NB4 (cell line): ENCODE results near the gene POMZP3.
"Not testable (repeated sequence)": the region's sequence is repeated elsewhere in the genome, so short reads cannot be mapped to it uniquely, and the experiment has no call there.

Source experiments
- DNase-seq: peaks from one replicate; pipeline ENCODE4 v3.0.0; 2010; ENCODE audit warnings: low read depth
- H3K4me3 ChIP-seq: one replicate; pipeline ENCODE4 v1.5.1; 2011; ENCODE audit warnings: mild to moderate bottlenecking, low read depth, low read length, moderate library complexity

Gene POMZP3

DNA sequence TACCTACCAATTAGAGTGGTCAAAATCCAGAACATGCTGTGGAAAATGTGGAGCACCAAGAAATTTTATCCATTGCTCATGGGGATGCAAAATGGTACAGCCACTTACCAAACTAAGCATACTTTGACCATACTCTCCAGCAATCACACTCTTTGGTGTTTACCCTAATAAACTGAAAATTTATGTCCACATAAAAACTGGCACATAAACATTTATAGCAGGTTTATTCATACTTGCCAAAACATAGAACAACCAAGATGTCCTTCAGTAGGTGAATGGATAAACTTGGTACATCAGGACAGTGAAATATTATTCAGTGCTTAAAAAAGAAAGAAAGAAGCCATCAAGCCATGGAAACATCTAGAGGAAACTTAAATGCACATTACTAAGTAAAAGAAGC lies 59.3 kb downstream of the POMZP3 start:
- DNase-seq, H3K4me3 ChIP-seq: not testable (repeated sequence)

- not testable (repeated sequence) for DNase-seq
Observed at GRCh38 chr7:76567311-76567710, 59.8 kb downstream of the POMZP3 start.

GRCh38 chr7:76565001-76565400 lies 62.1 kb downstream of the POMZP3 start:
- not testable (repeated sequence) for DNase-seq, H3K4me3 ChIP-seq

More at GRCh38 chr7:76567311-76567710, 59.8 kb downstream of the POMZP3 start:
- not testable (repeated sequence) for H3K4me3 ChIP-seq

DNA sequence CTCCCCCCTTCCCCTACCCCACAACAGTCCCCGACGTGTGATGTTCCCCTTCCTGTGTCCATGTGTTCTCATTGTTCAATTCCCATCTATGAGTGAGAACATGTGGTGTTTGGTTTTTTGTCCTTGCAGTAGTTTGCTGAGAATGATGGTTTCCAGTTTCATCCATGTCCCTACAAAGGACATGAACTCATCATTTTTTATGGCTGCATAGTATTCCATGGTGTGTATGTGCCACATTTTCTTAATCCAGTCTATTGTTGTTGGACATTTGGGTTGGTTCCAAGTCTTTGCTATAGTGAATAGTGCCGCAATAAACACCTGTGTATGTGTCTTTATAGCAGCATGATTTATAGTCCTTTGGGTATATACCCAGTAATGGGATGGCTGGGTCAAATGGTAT lies 65.7 kb downstream of the POMZP3 start:
- not testable (repeated sequence) for H3K4me3 ChIP-seq, DNase-seq

GRCh38 chr7:76560157-76560556 lies 66.9 kb downstream of the POMZP3 start:
- H3K4me3 ChIP-seq, result not testable (repeated sequence)
- peak; percentile 18 for DNase-seq
